HL-60 (cell line): ENCODE measurements around the gene KRT16.

Experiments
- DNase-seq, 2 experiments: peaks; one replicate each; pipeline ENCODE4 v3.0.0-alpha.2; 2010 to 2020; ENCODE audit warnings: low read depth in 1 of 2, low spot score in 1 of 2
- H3K27ac ChIP-seq: fragments of 250-450 bp; sonication (Bioruptor Pico); replicated peaks from 2 replicates; pipeline ENCODE4 v1.5.1; 2020; ENCODE audit warnings: mild to moderate bottlenecking, moderate library complexity
- H3K27me3 ChIP-seq: fragments of 250-450 bp; sonication (Bioruptor Pico); 2 replicates; pipeline ENCODE4 v1.5.1; 2021; ENCODE audit warnings: mild to moderate bottlenecking, moderate library complexity; ENCODE audit not compliant: insufficient read depth, poor library complexity, severe bottlenecking
- H3K4me3 ChIP-seq: replicated peaks from 2 replicates; pipeline ENCODE4 v1.5.1; 2011; ENCODE audit warnings: mild to moderate bottlenecking, control low read depth, low read length; ENCODE audit not compliant: insufficient read depth
- CTCF ChIP-seq: IDR thresholded peaks from one replicate; pipeline ENCODE4 v1.5.1; 2011; ENCODE audit warnings: low read length, control low read depth, inconsistent platforms; ENCODE audit not compliant: insufficient read depth
- GABPA ChIP-seq: IDR thresholded peaks from 2 replicates; pipeline ENCODE4 v1.6.1; 2012; ENCODE audit warnings: low read depth
- POLR2AphosphoS5 ChIP-seq: IDR thresholded peaks from 2 replicates; pipeline ENCODE4 v1.6.1; 2012; ENCODE audit warnings: low read depth
- REST ChIP-seq: IDR thresholded peaks from 2 replicates; pipeline ENCODE4 v1.6.1; 2012; ENCODE audit warnings: low read depth; ENCODE audit not compliant: insufficient replicate concordance
- SPI1 ChIP-seq: IDR thresholded peaks from 2 replicates; pipeline ENCODE4 v1.6.1; 2012; ENCODE audit warnings: low read depth, mild to moderate bottlenecking, borderline replicate concordance

The KRT16 gene

GRCh38 chr17:41567317-41567716, 45.2 kb downstream of the KRT16 start:
- TF ChIP-seq SPI1 (peak; percentile 83), POLR2AphosphoS5 (no peak), REST (no peak), GABPA (no peak), CTCF (no peak)
- H3K4me3 ChIP-seq, result no peak overlapping the region
- H3K27me3 ChIP-seq, result no peaks in the 10 kb centered on the region
- H3K27ac ChIP-seq, result no peak overlapping the region
- peak; percentile 31 to 41 for DNase-seq

- DNase-seq, result no peak
- H3K27ac ChIP-seq, result no peak overlapping the region
- H3K4me3 ChIP-seq, result no peak overlapping the region
- no peaks in the 10 kb centered on the region for H3K27me3 ChIP-seq
- no peak for TF ChIP-seq POLR2AphosphoS5
- TF ChIP-seq CTCF, result no peak
- no peak for TF ChIP-seq REST
- no peak for TF ChIP-seq GABPA
- no peak for TF ChIP-seq SPI1
Measured at GRCh38 chr17:41565338-41565737, 47.2 kb downstream of the KRT16 start.

- no peaks in the 10 kb centered on the region for H3K27me3 ChIP-seq
- TF ChIP-seq SPI1 (no peak), CTCF (no peak), POLR2AphosphoS5 (no peak), REST (no peak), GABPA (no peak)
- no peak for DNase-seq
- H3K4me3 ChIP-seq, result no peak overlapping the region
- no peak overlapping the region for H3K27ac ChIP-seq
Measured at GRCh38 chr17:41563607-41564170, 48.9 kb downstream of the KRT16 start.
